Stomach (tissue), 4 donors: ENCODE results near the gene CALR3.

Experiments used
- CTCF ChIP-seq, 7 experiments: fragments of 450-650 bp in 4 of 7; fragments of 200-600 bp in 3 of 7; sonication (generic) in 3 of 7; IDR thresholded peaks; one replicate each; pipeline ENCODE4 v1.5.1; 2016 to 2019; ENCODE audit warnings: antibody characterized with exemption in 7 of 7, control low read depth in 2 of 7, mild to moderate bottlenecking in 1 of 7
- POLR2A ChIP-seq, 4 donors: fragments of 450-650 bp; IDR thresholded peaks; one replicate each; pipeline ENCODE4 v1.6.1; 2016; ENCODE audit warnings: antibody characterized with exemption in 4 of 4, control low read depth in 2 of 4, mild to moderate bottlenecking in 1 of 4, moderate library complexity in 1 of 4

GRCh38 chr19:16435238-16435917 is 60.6 kb downstream of the CALR3 start:
- TF ChIP-seq POLR2A (IDR thresholded peaks at IDR 0.05) (no peak), CTCF (IDR thresholded peaks at IDR 0.05) (no peak)
